Activated naive CD8-positive, alpha-beta T cell (primary cell): ENCODE measurements around the gene SPTBN1.

ENCODE experiments used
- H3K27ac Mint-ChIP-seq: one replicate; pipeline ENCODE4 v1.8.0; 2021; ENCODE audit warnings: mixed read lengths
- H3K27me3 Mint-ChIP-seq: one replicate; pipeline ENCODE4 v1.8.0; 2021; ENCODE audit warnings: mixed read lengths
- H3K36me3 Mint-ChIP-seq: one replicate; pipeline ENCODE4 v1.8.0; 2021; ENCODE audit warnings: mixed read lengths
- H3K4me1 Mint-ChIP-seq: one replicate; pipeline ENCODE4 v1.8.0; 2021; ENCODE audit warnings: low read depth, mixed read lengths
- H3K4me3 Mint-ChIP-seq: one replicate; pipeline ENCODE4 v1.8.0; 2021; ENCODE audit warnings: mild to moderate bottlenecking, mixed read lengths
- H3K9me3 Mint-ChIP-seq: one replicate; pipeline ENCODE4 v1.8.0; 2021; ENCODE audit warnings: low read depth, mixed read lengths

SPTBN1 gene

DNA sequence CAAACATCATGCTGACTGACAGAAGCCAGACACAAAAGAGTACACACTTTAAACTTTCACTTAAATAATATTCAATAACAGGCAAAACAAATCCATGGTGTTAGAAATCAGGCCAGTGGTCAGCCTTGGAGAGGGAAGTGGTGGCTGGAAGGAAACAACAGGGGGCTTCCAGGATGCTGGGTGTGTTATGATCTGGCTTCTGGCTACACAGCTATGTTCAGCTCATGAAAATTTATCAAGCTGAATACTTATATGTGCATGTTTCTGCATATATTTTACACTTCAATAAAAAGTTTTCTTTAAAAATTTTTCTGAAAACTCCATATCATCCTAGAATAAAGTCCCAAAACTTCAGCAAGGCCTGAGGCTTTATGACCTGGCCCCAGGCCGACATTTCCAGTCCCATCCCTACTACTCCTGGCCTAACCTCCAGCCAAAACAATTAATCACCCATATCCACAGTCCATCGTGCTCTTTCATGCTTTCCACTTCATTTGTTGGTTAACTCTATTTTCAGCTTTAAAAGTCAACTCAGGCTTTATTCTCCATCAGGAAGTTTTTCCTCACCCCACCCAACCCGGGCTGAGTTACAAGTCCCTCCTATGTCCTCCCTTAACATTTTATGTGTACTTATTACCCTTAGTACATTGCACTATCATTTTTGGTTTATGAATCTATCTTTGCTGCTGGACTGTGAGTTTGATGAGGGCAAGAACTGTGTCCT lies 27.9 kb upstream of the SPTBN1 start:
- no peaks in the 10 kb centered on the region for H3K9me3 Mint-ChIP-seq
- no peaks in the 10 kb centered on the region for H3K27me3 Mint-ChIP-seq
- no peak overlapping the region for H3K4me3 Mint-ChIP-seq
- peaks cover 3% of the 10 kb centered on the region for H3K4me1 Mint-ChIP-seq
- no peaks in the 10 kb centered on the region for H3K36me3 Mint-ChIP-seq
- no peak overlapping the region for H3K27ac Mint-ChIP-seq

- H3K36me3 Mint-ChIP-seq, result no peaks in the 10 kb centered on the region
- H3K27me3 Mint-ChIP-seq, result no peaks in the 10 kb centered on the region
- H3K4me1 Mint-ChIP-seq, result peaks cover 3% of the 10 kb centered on the region
- H3K9me3 Mint-ChIP-seq, result no peaks in the 10 kb centered on the region
- no peak overlapping the region for H3K27ac Mint-ChIP-seq
- no peak overlapping the region for H3K4me3 Mint-ChIP-seq
Measured at GRCh38 chr2:54429054-54429453, 27.1 kb upstream of the SPTBN1 start.

GRCh38 chr2:54429811-54430551 lies 26.1 kb upstream of the SPTBN1 start:
- Mint-ChIP-seq H3K4me1 (peaks cover 3% of the 10 kb centered on the region), H3K9me3 (no peaks in the 10 kb centered on the region), H3K27ac (no peak overlapping the region), H3K36me3 (no peaks in the 10 kb centered on the region), H3K27me3 (no peaks in the 10 kb centered on the region), H3K4me3 (no peak overlapping the region)

DNA sequence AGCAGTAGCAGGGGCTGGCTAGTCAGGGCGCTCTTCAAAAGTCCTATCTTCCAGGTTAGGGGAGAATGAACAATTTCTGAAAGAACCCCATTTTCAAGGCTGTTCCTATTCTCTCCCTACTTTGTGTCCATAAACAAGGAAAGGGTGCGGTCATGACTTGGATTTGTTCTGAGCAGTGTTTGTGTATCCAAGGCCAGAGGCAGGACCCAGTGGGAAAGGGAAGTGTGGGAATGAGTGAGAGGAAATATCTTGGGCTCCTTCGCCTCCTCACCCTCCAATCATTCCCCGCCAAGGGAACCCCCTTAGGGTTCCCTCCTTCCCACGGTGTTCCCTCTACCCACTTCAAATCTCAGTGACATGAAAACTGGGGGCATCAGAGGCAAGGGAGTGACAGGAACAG lies 25.5 kb upstream of the SPTBN1 start:
- Mint-ChIP-seq H3K27ac (no peak overlapping the region), H3K4me1 (peaks cover 3% of the 10 kb centered on the region), H3K9me3 (no peaks in the 10 kb centered on the region), H3K27me3 (no peaks in the 10 kb centered on the region), H3K4me3 (no peak overlapping the region), H3K36me3 (no peaks in the 10 kb centered on the region)

DNA sequence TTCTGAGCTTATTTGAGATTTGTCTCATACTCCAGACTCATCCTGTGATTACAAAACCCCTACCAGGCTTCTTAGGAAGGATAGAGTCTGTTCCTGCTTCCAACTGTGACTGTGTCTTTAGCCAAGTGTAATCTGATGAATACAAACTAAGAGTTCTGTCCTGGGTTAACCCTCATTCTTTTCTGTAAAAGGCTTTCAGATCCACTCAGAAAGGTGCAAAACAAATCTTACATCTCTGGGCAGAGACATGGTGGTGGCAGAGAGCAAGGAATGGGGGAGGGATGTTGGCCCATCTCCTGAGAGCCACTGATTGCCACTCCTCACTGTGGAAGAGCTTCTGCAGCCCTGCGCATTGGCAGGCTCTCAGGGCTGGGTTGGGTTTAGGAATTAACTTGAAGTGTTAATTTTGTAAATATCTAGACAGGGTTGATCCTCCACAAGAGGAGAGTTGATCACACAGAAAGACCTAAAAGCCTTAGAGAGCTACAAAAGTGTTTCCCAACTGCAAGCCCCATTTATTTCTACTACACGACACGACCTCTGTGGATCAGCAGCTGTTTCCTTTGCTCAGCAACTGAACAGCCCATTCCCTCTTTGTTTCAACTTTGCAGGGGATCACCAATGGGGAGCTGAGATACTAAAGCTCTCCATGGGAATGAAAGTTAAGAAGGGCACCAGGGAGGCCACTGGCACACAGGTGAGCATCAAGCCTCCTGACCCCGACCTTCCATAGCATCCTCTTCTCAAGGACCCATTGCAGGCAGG lies 23.7 kb upstream of the SPTBN1 start:
- H3K9me3 Mint-ChIP-seq, result no peaks in the 10 kb centered on the region
- peaks cover 3% of the 10 kb centered on the region for H3K4me1 Mint-ChIP-seq
- H3K27me3 Mint-ChIP-seq, result no peaks in the 10 kb centered on the region
- no peak overlapping the region for H3K4me3 Mint-ChIP-seq
- H3K36me3 Mint-ChIP-seq, result no peaks in the 10 kb centered on the region
- no peak overlapping the region for H3K27ac Mint-ChIP-seq

DNA sequence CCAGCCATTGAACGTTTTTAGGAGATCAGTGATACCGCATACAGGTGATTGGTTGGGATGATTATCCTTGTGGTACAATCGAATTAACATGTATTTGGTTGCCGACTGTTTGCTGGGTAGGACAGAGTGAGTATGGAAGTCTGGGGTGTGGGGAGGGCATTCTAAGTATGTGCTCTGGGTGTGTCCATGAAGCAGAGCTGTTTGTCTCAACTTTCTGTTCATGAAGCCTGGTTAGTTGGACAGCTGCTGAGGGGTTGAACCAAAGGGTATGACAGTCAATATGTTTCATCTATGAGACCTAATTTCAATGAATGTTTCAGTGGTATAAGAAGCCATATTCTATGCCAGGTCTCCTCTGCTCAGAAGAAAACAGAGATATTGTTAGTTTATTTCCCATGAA lies 21.9 kb upstream of the SPTBN1 start:
- Mint-ChIP-seq H3K36me3 (no peaks in the 10 kb centered on the region), H3K27me3 (no peaks in the 10 kb centered on the region), H3K4me1 (peaks cover 3% of the 10 kb centered on the region), H3K27ac (no peak overlapping the region), H3K9me3 (no peaks in the 10 kb centered on the region), H3K4me3 (no peak overlapping the region)

GRCh38 chr2:54434711-54435110 lies 21.4 kb upstream of the SPTBN1 start:
- H3K27me3 Mint-ChIP-seq, result no peaks in the 10 kb centered on the region
- no peaks in the 10 kb centered on the region for H3K36me3 Mint-ChIP-seq
- no peak overlapping the region for H3K4me3 Mint-ChIP-seq

DNA sequence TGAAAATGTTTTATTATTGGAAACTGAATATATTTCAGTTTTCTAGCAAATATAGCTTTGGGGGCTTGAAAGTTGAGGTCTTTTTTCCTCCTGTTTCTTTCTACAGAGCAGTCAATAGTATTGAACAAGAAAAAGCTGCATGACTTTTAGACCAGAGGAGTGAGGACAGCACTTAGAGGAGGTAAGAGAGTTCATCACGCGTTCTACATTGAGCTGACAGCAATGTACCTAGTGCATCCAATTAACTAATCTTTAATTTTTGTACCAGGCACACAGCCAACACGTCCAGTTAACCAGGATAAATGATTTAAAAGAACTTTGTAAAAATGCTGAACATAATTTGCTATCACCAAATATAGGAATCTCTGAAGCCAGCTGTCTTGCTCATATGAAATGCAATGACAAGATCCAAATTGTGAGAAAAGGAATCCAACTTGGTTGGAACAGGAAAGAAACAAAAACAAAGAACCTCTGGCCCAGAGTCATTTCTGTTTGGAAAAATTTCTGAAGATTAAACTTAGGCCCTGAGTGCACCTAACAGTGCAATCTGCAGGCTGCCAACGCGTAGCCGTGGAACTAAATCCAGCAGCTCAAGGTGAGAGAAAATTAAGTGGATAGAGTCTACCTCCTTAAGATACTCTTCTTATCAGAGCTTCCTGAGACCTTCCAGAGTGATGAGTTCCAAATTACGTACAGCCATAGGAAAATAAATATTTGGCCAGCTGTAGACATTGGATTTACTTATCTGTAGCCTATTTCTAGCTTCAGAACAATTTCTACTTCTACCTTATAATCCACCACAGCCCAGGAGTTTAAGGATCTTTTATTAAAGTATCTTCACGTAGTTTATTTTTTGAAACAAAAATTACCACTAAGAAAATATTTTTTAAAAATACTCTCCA lies 20.6 kb upstream of the SPTBN1 start:
- Mint-ChIP-seq H3K4me3 (no peak overlapping the region), H3K4me1 (no peaks in the 10 kb centered on the region), H3K9me3 (no peaks in the 10 kb centered on the region), H3K27me3 (no peaks in the 10 kb centered on the region), H3K27ac (no peak overlapping the region), H3K36me3 (no peaks in the 10 kb centered on the region)

More at GRCh38 chr2:54434711-54435110, 21.4 kb upstream of the SPTBN1 start:
- H3K4me1 Mint-ChIP-seq, result peaks cover 3% of the 10 kb centered on the region
- H3K9me3 Mint-ChIP-seq, result no peaks in the 10 kb centered on the region
- no peak overlapping the region for H3K27ac Mint-ChIP-seq

DNA sequence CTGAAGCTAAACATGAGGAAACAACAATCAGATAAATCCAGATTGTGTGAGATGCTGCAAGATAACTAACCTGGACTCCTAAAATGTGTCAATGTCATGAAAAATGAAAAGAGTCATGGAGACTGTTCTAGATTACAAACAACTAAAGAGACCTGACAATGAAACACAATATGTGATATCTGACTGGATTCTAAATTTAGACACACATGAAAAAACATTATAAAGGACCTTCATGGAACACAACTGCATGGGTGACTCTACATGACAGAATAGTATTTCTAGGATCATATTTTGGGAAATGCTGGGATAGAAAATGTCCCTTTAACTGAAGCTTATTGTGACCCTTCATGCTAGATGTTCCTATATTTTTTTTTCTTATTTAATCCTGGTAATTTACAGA lies 18.5 kb upstream of the SPTBN1 start:
- Mint-ChIP-seq H3K27ac (no peak overlapping the region), H3K27me3 (no peaks in the 10 kb centered on the region), H3K9me3 (no peaks in the 10 kb centered on the region), H3K4me1 (no peaks in the 10 kb centered on the region), H3K4me3 (no peak overlapping the region), H3K36me3 (no peaks in the 10 kb centered on the region)

GRCh38 chr2:54438271-54438670 lies 17.9 kb upstream of the SPTBN1 start:
- H3K27ac Mint-ChIP-seq, result no peak overlapping the region
- H3K4me3 Mint-ChIP-seq, result no peak overlapping the region
- H3K9me3 Mint-ChIP-seq, result no peaks in the 10 kb centered on the region
- no peaks in the 10 kb centered on the region for H3K27me3 Mint-ChIP-seq
- H3K4me1 Mint-ChIP-seq, result no peaks in the 10 kb centered on the region
- no peaks in the 10 kb centered on the region for H3K36me3 Mint-ChIP-seq

GRCh38 chr2:54439582-54439981 lies 16.5 kb upstream of the SPTBN1 start:
- Mint-ChIP-seq H3K27ac (no peak overlapping the region), H3K36me3 (no peaks in the 10 kb centered on the region), H3K27me3 (no peaks in the 10 kb centered on the region), H3K4me1 (no peaks in the 10 kb centered on the region), H3K4me3 (no peak overlapping the region), H3K9me3 (no peaks in the 10 kb centered on the region)

DNA sequence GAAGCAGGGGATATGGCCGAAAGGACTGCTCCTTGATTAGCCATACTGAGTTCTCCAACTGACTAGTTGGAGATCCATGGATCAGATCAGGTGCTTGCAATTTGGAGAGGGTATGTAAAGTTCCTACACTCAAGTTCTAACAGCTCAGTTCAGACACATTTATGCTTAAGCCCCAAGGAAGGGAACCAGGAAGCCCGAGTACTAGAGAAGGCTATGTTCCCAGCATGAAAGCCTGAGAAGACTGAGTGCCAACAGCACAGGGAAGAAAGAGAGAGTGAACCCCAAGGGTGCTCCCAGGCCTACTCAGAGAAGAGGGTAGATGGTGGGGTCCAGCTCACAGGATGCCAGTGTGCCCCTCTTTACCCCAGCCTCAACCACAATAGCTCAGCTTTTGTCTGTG lies 16.1 kb upstream of the SPTBN1 start:
- H3K27ac Mint-ChIP-seq, result no peak overlapping the region
- H3K27me3 Mint-ChIP-seq, result no peaks in the 10 kb centered on the region
- no peak overlapping the region for H3K4me3 Mint-ChIP-seq
- H3K36me3 Mint-ChIP-seq, result no peaks in the 10 kb centered on the region
- no peaks in the 10 kb centered on the region for H3K9me3 Mint-ChIP-seq
- no peaks in the 10 kb centered on the region for H3K4me1 Mint-ChIP-seq

DNA sequence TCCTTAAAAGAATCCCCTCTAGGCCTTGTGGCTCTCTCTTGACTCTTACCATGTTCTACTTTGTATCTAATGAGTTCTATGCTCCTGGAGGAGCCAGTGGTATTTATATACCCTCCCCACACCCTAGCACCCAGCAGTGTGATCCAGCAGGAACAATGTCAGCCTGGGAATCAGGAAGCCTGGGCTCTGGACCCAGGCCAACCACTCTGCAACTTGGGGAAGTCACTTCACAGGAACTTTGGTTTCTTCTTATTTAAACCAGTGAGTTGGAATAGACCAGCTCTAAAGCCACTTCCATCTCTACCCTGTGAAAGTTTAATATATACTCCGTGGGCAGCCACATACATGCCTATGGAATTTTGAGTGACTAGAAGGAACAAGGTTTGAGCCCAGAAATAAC lies 11.6 kb upstream of the SPTBN1 start:
- Mint-ChIP-seq H3K9me3 (no peaks in the 10 kb centered on the region), H3K36me3 (no peaks in the 10 kb centered on the region), H3K4me1 (no peaks in the 10 kb centered on the region), H3K4me3 (no peak overlapping the region), H3K27ac (no peak overlapping the region), H3K27me3 (no peaks in the 10 kb centered on the region)

DNA sequence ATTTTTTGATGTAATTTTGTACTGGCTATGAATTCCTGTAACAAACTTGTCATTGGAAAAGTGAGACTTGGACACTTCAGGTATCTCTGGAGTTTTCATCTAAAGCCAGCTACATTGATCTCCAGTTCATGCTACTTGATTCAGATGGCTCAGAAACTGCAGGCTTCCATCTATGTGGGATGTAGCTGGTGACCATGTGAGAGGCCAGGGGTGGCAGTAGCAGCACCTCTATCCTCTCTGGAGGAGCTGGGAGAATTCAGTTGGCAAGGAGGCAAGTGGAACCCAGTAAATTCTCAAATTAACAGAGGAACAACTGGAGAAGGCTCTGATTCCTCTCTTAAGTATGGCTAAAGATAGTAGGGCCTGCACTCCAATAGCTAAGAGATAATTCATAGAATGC lies 10.0 kb upstream of the SPTBN1 start:
- H3K27me3 Mint-ChIP-seq, result no peaks in the 10 kb centered on the region
- no peaks in the 10 kb centered on the region for H3K36me3 Mint-ChIP-seq
- no peak overlapping the region for H3K27ac Mint-ChIP-seq
- H3K9me3 Mint-ChIP-seq, result no peaks in the 10 kb centered on the region
- no peak overlapping the region for H3K4me3 Mint-ChIP-seq
- H3K4me1 Mint-ChIP-seq, result no peaks in the 10 kb centered on the region
